ENCODE measurements around the gene TRIM7. TPM values are rescaled to one million over a fixed set of nuclear protein-coding genes. Genes with fewer than 3 reads are reported as not detected.
"Not testable (repeated sequence)": the region's sequence is repeated elsewhere in the genome, so short reads cannot be mapped to it uniquely, and the experiment has no call there.

Gene TRIM7
- total RNA-seq, 1 donor from 2014 or later = 1.8 TPM

DNA sequence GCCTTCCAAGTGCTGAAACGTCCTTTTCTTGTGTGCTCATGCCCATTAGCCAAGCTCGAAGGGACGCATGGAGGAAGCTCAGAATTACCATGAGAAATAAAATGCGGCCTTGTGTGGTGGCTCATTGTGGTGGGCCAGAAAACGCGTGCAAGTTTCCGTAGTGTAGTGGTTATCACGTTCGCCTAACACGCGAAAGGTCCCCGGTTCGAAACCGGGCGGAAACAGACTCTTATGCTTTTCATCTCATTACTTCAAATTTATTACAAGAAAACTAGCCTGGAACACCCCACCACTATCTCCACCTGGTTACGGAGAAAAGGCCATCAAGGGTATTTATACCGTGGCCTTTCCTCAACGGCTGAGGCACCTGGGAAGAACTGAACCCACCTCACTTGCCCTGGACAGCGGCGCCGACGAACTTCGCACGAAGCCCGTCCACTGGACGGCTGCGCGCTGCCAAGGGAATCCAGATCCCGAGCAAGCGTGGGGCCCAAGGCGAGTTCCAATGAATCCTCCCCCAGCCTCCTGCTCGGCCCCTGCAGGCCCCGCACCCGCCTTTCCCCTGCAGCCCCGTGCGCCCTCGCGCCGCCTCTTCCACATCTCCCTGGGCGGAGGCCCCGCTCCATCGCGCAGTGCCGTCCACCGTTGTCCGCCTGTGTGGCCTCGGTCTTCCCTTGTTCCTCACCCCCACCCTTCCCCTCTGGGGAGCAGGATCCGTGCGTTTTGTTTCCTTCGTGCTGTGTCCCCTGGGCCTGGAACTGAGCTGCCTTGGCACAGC is 35.3 kb downstream of the TRIM7 start:
- Mint-ChIP-seq H3K27ac (peak overlapping the region; percentile 79), H3K4me3 (peak overlapping the region; percentile 61), H3K4me1 (ENCODE audit: low read depth) (peaks cover 70% of the 10 kb centered on the region), H3K27me3 (ENCODE audit: insufficient read depth) (peaks cover 55% of the 10 kb centered on the region)
- intact Hi-C loops (cut with micrococcal nuclease) = loop anchor here (5.0 kb wide), 3 partner anchors 52 to 117 kb away; no protein-coding TSS in a partner anchor
- not testable (repeated sequence) for H3K9me3 Mint-ChIP-seq; H3K36me3 Mint-ChIP-seq (ENCODE audit: low read depth)
- DNase-seq (ENCODE audit: low spot score) = peak; percentile 55

DNA sequence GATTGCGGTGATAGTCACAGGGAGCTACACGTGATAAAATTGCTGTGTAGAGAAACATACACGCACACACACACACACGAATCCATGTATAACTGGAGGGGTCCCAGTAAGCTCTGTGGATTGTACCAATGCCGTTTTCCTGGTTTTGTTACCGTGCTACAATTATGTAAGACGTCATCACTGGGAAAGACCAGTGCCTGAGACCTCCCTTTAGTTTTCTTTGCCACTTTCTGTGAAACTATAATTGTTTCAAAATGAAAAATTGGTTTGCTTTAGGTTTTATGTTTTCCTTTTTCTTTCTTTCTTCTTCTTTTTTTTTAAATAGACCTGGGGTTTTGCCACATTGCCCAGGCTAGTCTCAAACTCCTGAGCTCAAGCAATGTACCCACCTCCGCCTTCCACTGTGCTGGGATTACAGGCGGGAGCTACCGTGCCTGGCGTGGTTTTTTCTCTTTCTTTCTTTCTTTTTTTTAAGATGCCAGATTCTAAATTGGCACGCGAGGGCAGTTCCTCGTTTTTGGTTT is 36.3 kb downstream of the TRIM7 start:
- Mint-ChIP-seq H3K27ac (peak overlapping the region; percentile 76), H3K4me1 (ENCODE audit: low read depth) (peaks cover 68% of the 10 kb centered on the region), H3K9me3 (no peaks in the 10 kb centered on the region), H3K27me3 (ENCODE audit: insufficient read depth) (peaks cover 54% of the 10 kb centered on the region), H3K36me3 (ENCODE audit: low read depth) (peaks cover 2% of the 10 kb centered on the region), H3K4me3 (peak overlapping the region; percentile 25)
- no peak for DNase-seq (ENCODE audit: low spot score)
- intact Hi-C loops (cut with micrococcal nuclease) = loop anchor here (5.0 kb wide), 1 partner anchor 116 kb away; no protein-coding TSS in a partner anchor

DNA sequence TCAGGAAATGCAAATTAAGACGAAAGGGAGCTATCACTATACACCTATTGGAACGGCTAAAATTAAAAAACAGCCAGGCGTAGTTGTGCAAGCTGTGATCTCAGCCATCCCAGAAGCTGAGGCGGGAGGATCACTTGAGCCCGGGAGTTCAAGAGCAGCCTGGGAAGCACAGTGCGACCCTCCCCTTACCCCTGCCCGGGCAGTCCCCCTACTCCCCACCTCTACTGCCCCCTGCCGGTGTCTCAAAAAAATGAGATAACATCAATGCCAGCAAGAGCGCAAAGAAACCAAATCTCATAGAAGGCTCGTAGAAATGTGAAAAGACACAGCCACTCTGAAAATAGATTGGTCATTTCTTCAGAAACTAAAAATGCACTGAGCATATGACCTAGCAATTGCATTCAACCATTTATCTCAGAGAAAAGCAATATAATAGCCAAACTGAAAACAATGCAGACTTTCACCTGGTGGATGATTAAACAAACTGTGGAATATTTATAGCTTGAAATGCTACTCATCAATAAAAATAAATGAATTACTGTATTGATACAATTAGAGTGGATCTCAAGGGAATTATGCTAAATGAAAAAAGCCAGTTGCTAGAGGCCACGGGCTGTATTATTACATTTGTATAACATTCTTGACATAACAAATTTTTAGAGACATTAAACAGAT is 37.0 kb downstream of the TRIM7 start:
- H3K36me3 Mint-ChIP-seq (ENCODE audit: low read depth) = peaks cover 2% of the 10 kb centered on the region
- H3K9me3 Mint-ChIP-seq = no peaks in the 10 kb centered on the region
- intact Hi-C loops (cut with micrococcal nuclease) = loop anchor here (5.0 kb wide), 1 partner anchor 116 kb away; no protein-coding TSS in a partner anchor
- H3K27me3 Mint-ChIP-seq (ENCODE audit: insufficient read depth) = peaks cover 49% of the 10 kb centered on the region
- no peak overlapping the region for H3K4me3 Mint-ChIP-seq
- DNase-seq (ENCODE audit: low spot score) = no peak
- no peak overlapping the region for H3K27ac Mint-ChIP-seq
- peaks cover 66% of the 10 kb centered on the region for H3K4me1 Mint-ChIP-seq (ENCODE audit: low read depth)

DNA sequence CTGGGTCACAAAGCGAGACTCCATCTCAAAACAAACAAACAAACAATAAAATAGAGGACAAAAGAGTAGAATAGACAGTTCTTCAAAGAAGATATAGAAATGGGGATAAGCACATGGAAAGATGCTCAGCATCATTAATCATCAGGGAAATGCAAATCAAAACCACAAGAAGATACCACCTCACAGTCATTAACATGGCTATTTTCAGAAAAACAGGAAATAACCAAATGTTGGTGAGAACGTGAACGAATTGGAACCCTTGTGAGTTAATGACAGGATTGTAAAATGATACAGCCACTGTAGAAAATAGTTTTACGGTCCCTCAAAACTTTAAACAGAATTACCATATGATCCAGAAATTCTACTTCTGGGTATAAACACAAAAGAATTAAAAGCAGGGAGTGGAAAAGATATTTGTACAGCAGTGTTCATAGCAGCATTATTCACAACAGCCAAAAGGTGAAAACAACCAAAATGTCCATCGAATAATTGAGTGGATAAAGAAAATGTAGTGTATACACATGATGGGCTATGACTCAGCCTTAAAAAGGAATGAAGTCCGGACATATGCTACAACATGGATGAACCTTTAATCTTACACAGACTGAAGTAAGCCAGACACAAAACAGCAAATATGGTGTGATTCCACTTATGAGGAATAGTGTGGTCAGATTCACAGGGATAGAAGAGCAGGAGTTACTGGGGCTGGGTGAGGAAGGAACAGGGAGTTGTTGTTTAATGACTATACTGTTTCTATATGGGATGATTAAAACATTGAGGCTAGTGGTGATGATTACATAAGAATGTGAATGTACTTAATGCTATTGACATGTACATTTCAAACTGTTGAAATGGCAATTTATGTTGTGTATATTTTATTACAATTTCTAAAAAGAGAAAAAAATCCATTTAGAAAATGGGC is 37.9 kb downstream of the TRIM7 start:
- Mint-ChIP-seq H3K27ac (no peak overlapping the region), H3K27me3 (ENCODE audit: insufficient read depth) (peaks cover 41% of the 10 kb centered on the region), H3K4me3 (no peak overlapping the region), H3K4me1 (ENCODE audit: low read depth) (peaks cover 62% of the 10 kb centered on the region), H3K9me3 (no peaks in the 10 kb centered on the region), H3K36me3 (ENCODE audit: low read depth) (peaks cover 2% of the 10 kb centered on the region)
- intact Hi-C loops (cut with micrococcal nuclease) = loop anchor here (5.0 kb wide), 1 partner anchor 115 kb away; no protein-coding TSS in a partner anchor
- no peak for DNase-seq (ENCODE audit: low spot score)

DNA sequence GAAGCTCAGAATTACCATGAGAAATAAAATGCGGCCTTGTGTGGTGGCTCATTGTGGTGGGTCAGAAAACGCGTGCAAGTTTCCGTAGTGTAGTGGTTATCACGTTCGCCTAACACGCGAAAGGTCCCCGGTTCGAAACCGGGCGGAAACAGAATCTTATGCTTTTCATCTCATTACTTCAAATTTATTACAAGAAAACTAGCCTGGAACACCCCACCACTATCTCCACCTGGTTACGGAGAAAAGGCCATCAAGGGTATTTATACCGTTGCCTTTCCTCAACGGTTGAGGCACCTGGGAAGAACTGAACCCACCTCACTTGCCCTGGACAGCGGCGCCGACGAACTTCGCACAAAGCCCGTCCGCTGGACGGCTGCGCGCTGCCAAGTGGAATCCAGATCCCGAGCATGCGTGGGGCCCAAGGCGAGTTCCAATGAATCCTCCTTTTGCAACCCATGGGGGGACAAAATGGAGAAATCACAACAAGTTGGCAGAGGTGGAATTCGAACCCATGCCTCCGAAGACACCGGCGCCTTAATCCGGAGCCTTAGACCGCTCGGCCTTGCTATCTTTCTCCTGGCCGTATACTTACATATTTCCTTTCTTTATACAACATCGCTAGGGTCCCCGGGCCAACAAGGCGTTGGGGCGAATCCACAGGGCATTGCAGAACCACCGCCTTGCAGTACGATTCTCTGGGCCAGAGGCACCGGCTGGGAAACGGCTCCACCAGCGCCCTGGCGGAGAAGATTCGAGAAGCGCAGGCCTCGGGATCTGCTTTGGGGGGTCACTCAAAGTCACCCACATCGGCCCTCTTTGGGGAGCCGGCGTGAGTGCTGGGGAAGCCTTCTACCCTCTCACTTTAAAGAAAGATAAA is 40.7 kb downstream of the TRIM7 start:
- DNase-seq (ENCODE audit: low spot score) = no peak
- Mint-ChIP-seq H3K4me1 (ENCODE audit: low read depth) (peaks cover 61% of the 10 kb centered on the region), H3K4me3 (peak overlapping the region; percentile 57), H3K9me3 (no peaks in the 10 kb centered on the region), H3K27me3 (ENCODE audit: insufficient read depth) (peaks cover 28% of the 10 kb centered on the region), H3K36me3 (ENCODE audit: low read depth) (peaks cover 2% of the 10 kb centered on the region), H3K27ac (peak overlapping the region; percentile 63)
- intact Hi-C loops (cut with micrococcal nuclease) = no loop called here

DNA sequence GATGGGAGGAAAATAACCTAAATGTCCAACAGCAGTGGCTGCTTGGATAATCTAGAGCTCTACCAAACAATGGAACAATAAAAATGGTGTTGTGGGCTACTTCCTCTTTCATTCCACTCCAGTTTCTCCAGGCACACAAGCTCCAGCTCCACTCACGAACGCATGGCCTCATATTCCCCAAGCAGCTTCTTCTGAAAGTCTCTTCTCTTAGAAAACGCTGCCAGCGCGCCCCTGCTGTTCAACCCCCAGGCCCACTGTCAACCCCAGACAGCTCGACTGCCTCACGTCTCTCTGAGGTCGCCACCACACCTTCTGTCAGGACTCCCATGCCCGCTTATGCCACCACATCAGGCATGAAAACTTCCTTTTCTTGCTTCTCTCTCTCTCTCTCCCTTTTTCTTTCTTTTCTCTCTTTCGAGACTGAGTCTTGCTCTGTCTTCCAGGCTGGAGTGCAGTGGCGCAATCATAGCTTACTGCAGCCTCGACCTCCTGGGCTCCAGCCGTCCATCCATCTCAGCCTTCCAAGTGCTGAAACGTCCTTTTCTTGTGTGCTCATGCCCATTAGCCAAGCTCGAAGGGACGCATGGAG is 41.4 kb downstream of the TRIM7 start:
- Mint-ChIP-seq H3K36me3 (ENCODE audit: low read depth) (peaks cover 2% of the 10 kb centered on the region), H3K27ac (peak overlapping the region; percentile 63), H3K27me3 (ENCODE audit: insufficient read depth) (peaks cover 23% of the 10 kb centered on the region), H3K9me3 (no peaks in the 10 kb centered on the region), H3K4me1 (ENCODE audit: low read depth) (peaks cover 57% of the 10 kb centered on the region), H3K4me3 (peak overlapping the region; percentile 57)
- DNase-seq (ENCODE audit: low spot score) = no peak
- intact Hi-C loops (cut with micrococcal nuclease) = no loop called here

DNA sequence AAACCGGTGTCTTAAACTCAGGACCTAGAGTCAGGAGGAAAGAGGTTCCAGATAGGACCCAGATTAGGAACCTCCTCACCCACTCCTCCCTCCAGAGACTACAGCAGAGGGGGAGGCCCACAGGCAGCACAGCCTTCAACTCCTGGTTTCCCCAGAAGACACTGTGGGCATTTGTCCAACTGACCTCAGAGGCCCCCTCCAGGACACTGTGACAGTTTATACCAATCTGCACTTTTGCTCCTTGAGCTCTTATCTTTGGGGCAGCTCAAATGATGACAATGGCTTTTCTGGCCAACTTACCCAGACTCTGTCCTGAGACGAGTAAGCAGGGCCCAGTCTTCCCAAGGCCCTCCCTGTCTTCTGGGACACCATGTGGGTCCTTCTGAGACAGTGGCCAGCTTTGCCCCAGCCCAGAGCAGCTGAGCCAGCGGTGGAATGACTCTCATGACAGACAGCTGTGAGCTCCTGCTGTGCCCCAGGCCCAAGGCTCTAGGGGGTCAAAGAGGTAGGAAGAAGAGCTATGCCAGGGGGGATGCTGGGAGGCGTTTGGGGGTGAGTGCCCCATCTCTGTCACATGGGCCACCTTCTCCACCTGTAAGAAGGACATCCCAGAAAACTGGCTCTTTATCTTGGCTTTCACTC is 43.3 kb downstream of the TRIM7 start:
- intact Hi-C loops (cut with micrococcal nuclease) = loop anchor here (1.0 to 2.0 kb wide), 2 partner anchors 12 to 45 kb away; no protein-coding TSS in a partner anchor
- no peak for DNase-seq (ENCODE audit: low spot score)
- peak overlapping the region; percentile 53 for H3K4me3 Mint-ChIP-seq
- H3K9me3 Mint-ChIP-seq = no peaks in the 10 kb centered on the region
- peaks cover 2% of the 10 kb centered on the region for H3K36me3 Mint-ChIP-seq (ENCODE audit: low read depth)
- peak overlapping the region; percentile 85 for H3K27ac Mint-ChIP-seq
- peaks cover 10% of the 10 kb centered on the region for H3K27me3 Mint-ChIP-seq (ENCODE audit: insufficient read depth)
- H3K4me1 Mint-ChIP-seq (ENCODE audit: low read depth) = peaks cover 38% of the 10 kb centered on the region

DNA sequence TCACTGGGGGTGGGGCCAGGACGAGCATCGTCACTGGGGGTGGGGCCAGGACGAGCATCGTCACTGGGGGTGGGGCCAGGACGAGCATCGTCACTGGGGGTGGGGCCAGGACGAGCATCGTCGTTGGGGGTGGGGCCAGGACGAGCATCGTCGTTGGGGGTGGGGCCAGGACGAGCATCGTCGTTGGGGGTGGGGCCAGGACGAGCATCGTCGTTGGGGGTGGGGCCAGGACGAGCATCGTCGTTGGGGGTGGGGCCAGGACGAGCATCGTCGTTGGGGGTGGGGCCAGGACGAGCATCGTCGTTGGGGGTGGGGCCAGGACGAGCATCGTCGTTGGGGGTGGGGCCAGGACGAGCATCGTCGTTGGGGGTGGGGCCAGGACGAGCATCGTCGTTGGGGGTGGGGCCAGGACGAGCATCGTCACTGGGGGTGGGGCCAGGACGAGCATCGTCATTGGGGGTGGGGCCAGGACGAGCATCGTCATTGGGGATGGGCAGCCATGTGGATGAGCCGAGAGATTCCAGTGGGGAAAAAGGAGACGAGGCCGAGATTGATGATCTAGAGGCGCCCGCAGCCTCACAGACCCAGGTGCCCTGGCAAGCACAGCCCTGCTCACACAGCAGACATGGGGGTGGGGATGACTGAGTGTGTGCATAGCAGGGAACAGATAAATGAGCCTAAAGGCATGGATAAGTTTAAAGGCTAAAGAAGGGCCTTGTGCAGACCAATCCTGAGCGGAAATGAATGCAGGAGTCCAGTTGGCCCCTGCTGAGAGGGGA is 44.1 kb downstream of the TRIM7 start:
- not testable (repeated sequence) for H3K27me3 Mint-ChIP-seq (ENCODE audit: insufficient read depth); H3K9me3 Mint-ChIP-seq; H3K36me3 Mint-ChIP-seq (ENCODE audit: low read depth)
- intact Hi-C loops (cut with micrococcal nuclease) = loop anchor here (1.0 to 2.0 kb wide), 2 partner anchors 12 to 46 kb away; no protein-coding TSS in a partner anchor
- H3K4me1 Mint-ChIP-seq (ENCODE audit: low read depth) = peaks cover 34% of the 10 kb centered on the region
- H3K27ac Mint-ChIP-seq = peak overlapping the region; percentile 85
- peak; percentile 45 for DNase-seq (ENCODE audit: low spot score)
- H3K4me3 Mint-ChIP-seq = peak overlapping the region; percentile 53

DNA sequence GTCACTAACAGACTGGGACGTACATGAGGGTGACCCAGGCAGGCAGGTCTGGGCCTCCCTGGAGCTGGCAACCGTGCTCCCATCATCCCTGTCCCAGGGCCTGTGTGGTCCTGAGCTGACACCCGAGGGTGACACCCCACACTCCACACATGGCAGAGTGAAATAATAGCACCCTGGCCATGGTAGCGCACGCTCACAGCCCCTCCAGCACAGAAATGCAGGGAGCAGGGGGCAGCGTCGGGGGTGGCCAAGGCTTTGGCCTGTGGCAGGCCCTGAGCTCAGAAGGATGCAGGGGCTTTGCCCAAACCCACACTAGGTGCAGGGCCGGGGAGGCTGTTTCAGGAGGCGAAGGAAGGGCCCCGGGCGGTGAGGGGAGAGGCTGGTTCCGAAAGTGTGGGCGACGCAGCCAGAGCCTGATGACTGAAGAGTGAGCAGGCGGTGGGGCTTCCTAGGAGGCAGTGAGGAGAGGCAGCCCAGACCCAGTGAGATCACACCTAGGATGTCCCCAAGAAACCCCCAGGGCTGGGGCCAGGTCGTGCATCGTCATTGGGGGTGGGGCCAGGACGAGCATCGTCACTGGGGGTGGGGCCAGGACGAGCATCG is 44.7 kb downstream of the TRIM7 start:
- peaks cover 2% of the 10 kb centered on the region for H3K36me3 Mint-ChIP-seq (ENCODE audit: low read depth)
- peak; percentile 69 for DNase-seq (ENCODE audit: low spot score)
- peaks cover 28% of the 10 kb centered on the region for H3K4me1 Mint-ChIP-seq (ENCODE audit: low read depth)
- peak overlapping the region; percentile 45 for H3K4me3 Mint-ChIP-seq
- H3K27ac Mint-ChIP-seq = peak overlapping the region; percentile 85
- peaks cover 4% of the 10 kb centered on the region for H3K27me3 Mint-ChIP-seq (ENCODE audit: insufficient read depth)
- intact Hi-C loops (cut with micrococcal nuclease) = loop anchor here (2.0 kb wide), 1 partner anchor 47 kb away; no protein-coding TSS in a partner anchor
- H3K9me3 Mint-ChIP-seq = no peaks in the 10 kb centered on the region
